GM19193 (cell line): ENCODE data around the gene TBC1D8.

Experiments
- POLR2A ChIP-seq: IDR thresholded peaks from 4 replicates; pipeline ENCODE4 v1.6.1; 2011; ENCODE audit not compliant: insufficient read depth, insufficient read length; ENCODE audit errors: extremely low read depth

Gene TBC1D8

DNA sequence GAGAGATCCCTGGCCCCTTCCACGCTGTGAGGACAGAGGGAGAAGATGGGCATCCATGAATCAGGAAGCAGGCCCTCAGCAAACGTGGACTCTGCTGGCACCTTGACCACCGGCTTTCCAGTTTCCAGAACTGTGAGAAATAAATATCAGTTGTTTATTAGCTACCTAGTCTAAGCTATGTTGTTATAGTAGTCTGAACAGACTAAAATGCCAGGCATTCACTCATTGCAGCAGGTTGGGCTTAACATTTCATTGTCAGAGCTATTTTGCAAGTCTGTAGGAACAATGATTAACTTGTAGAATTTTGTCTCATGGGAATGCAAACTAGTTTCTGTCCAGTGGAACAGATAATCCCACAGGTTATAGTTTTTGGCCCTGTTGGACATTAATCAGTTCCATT is 24.8 kb upstream of the TBC1D8 start:
- TF ChIP-seq POLR2A: no peak

DNA sequence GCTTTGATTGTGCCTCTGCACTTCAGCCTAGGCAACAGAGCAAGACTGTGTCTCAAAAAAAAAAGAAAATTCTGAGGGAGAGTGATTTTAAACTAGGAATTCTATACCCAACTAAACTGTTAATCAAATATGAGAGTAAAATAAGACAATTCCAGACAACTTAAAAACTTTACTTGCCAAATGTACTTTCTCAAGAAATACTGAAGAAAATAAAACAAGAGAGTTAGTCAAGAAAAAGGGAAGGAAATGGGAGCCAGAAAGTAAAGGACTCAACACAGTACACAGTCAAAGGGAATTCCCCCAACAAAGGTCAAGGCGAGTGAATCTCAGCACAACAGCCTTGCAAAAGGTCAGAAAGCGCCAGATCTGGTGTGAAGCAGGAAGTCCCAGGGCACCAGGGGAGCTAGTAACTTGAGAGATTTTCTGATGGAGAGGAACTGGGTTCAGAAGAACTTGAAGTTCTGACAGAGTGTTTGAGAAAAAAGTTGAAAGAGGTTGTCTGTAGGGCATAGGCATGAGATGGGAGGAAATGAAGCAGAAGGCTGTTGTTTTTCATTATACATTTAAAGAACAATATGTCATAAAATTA is 22.6 kb upstream of the TBC1D8 start:
- no peak for TF ChIP-seq POLR2A

DNA sequence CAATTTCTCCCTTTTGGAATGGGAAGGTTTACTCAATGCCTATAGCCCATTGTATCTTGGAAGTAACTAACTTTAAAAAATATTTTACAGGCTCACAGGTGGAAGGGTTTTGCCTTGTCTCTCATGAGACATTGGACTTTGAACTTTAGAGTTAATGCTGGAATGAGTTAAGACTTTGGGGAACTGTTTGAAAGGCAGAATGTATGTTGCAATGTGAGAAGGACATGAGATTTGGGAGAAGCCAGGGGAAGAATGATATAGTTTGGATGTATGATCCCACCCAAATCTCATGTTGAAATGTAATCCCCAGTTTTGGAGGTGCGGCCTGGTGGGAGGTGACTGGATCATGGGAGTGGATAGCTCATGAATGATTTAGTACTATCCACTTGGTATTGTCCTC is 17.5 kb upstream of the TBC1D8 start:
- TF ChIP-seq POLR2A: no peak

DNA sequence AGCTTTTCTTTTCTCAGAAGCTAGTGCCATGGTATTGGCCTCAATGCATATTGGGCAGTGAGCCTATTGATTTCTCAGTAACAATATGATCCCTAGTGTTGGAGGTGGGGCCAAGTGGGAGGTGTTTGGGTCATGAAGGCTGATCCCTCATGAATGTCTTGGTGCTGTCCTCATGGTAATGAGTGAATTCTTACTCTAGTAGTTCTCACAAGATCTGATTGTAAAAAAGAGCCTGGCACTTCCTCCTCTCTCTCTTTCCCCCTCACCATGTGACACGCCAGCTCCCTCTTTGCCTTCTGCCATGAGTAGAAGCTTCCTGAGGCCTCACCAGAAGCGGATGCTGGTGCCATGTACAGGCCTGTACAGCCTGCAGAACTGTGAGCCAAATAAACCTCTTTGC is 12.8 kb upstream of the TBC1D8 start:
- TF ChIP-seq POLR2A: no peak

DNA sequence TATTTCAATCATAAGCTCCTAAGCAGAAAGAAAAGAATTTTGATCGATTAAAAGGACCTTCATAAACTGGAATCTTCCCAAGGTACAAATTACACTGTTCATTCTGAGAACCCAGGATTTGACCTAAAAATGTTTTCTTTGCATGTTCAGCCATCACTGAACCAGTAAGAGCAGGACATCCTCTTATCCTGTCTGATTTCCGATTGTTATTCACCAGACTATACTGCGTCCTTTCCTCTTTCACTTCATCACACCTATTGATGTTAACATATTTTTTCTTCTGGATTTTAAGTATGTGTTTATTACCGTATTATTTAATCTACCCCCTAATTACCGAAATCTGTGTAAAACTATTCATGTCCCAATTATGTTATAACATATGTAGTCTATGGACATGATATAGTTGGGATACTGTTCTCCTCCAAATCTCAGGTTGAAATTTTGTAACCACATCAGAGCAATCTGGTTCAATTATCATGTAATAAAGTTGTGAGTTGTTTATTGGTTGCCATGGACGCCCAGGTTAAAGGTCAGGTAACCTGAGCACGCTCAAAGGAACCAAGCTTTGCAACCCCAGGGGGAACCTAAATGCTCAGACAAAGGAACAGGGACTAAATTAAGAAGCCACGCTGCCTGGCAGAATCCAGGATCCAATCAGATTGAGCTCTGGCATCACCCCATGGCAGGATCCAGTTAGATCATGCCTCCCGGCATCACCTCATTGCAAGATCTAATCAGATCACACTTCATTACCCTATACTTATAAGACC is 11.6 kb upstream of the TBC1D8 start:
- TF ChIP-seq POLR2A: no peak

DNA sequence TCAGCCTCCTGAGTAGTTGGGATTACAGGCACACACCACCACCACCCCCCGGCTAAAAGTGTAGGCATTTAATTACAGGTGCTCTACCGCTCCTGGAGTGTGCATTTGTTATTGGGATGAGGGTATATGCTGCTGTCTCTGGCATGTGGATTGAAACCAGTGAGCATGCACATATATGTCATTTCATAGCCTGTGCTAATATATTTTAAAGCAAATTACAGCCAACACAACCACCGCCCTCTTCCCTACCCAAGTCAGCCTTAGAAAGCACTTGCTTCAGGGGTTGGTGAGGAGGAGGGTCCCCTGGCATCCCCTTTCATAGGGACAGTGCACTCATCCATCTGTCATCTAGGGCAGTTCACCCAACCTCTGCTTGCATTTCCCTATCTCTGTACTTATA is 10.5 kb upstream of the TBC1D8 start:
- no peak for TF ChIP-seq POLR2A

DNA sequence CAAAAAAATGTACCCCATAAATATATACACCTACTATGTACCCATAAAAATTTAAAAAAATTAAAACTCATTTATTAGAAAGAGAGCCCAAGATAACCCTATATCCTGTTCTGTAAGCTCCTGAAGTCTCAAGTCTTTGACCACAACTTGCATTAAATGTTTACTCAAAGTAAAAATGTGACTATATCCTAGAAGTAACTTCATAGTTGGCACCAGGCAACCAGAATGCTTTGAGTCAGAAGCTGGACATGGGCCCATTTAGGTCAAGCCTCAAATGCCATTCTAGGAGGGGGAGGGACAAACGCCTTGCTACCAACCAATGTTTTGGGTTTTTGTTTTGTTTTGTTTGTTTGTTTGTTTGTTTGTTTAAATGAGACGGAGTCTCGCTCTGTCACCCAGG is 9.3 kb upstream of the TBC1D8 start:
- no peak for TF ChIP-seq POLR2A

DNA sequence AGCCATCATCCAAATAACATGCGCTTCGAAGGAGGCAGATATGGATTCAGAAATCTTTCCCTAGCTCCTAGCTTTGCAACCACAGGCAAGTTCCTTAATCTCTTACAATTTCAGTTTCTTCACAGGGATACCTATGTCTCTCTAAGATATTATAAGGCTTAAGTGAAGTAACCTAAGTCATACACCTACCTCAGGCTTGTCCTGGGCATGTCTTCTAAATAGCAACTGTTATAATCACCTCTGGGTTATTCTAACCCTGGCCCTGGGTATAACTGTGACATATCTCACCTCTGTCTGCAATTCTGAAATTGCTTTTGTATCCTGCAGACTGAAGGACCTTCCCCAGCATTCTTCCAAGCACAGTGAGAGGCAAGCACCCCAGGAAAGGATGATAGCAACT is 8.3 kb upstream of the TBC1D8 start:
- no peak for TF ChIP-seq POLR2A

DNA sequence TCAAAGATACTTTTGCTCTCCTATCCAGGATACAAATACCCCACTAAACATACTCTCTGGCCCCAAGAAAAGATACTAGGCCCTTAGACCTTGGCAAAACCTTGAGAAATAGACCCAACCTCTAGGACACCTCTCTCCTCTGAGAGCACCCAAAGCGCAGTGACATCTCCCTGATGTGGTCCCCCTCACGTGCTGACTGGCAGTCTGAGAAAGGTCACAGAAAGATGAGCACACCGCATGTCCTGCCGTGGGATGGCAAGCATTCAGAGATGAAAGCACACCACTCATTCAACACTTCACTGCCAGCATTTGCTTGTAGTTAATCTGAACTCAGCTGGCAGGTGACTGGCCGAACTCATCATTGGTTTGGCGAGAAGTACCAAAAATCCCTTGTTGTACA is 6.1 kb upstream of the TBC1D8 start:
- TF ChIP-seq POLR2A: no peak

DNA sequence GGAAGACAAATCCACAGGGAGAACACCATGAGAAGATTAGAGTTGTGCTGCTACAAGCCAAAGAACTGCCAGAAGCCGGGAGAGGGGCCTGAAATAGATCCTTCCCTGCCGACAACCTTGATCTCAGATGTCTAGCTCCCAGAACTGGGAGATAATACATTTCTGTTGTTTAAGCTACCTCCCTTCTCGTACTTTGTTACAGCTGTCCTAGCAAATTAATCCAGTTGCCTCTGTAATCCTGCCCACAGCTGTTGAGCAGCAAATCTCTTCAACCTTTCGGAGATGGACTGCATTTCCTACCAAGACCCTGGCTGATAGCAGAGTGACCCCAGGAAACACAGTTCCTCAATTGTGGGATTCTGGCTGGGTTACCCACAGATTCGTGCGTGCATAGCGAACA is 2.6 kb upstream of the TBC1D8 start:
- no peak for TF ChIP-seq POLR2A

DNA sequence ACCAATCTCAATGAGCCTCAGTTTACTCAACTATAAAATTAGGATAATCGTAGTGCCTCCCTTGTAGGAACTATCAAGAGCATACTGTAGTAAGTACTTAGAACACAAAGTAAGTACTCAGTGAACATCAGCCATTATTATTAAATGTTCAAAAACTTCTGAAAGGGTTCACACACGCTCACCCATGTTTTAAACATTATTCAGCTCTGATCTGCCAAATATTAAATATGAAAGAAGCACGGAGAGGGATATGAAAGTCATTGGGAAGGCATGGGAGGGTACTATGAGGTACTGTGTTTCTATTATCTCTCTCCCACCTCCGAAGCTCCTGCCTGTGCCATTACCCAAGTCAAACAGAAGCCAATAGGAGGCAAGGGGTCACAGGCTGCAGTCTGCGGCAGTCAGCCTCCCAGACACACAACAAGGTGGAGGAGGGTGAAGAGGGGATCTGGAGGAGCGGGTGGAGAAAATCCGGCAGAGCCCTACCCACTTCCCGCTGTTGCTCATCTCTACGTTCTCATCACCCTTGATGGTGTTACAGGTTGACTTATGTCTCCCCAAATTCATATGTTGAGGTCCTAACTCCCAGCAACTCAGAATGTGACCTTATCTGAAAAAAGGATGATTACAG is 2.0 kb upstream of the TBC1D8 start:
- no peak for TF ChIP-seq POLR2A

DNA sequence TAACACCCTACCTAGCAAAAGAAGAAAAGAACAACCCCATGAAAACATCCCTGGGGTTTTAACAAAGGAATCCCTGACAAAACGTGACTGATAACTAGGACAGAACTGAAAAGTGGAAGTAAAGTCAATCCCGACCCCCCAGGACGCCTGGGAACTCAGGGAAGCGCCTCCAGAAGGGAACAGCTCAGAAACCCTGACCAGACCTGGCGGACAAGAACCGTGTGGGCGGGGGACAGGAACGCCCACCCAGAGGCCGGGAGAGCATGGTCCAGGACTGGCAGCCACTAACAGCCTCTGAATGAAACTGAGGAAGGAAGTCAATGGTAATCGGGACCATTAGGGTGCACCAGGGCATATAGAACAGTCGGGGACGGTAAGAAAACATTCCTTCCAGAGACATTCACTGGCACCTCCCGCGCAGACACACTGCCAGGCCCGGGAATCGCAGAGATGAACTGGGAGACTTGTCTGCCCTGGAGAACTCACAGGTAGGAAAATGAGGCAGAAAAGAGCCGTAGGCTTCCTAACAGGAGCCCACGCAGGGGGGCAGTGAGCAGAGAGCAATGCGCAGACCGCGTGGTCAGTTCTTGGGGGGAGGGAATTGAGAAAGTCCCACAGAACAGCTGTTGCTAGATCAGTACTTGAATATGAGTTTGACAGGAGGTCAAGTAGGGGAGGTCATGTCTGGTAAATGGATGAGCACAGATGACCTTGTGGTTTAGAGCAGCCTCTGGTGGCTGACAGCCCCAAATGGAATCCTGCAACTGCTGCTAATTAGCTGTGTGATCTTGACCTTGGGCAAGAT is 1.3 kb upstream of the TBC1D8 start:
- TF ChIP-seq POLR2A: no peak

DNA sequence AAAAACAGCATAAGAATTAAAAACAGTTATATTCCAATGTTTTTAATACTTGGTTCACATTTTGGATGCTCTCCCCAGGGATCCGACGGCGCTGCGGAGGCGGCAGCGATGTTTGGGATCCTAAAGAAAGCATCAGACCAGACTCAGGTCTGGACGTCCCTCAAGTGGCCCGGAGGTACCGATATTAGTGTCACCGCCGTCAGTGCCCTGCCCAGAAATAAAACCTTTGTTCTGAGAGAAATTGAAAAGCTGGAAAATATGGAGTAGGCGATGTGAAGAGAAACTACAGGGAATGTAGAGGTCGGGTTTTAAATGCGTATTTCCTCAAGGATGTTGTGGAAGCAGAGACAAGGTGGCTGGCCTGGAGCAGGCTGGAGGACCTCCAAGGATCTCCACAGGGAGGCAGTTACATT is 683 bp upstream of the TBC1D8 start:
- no peak for TF ChIP-seq POLR2A

DNA sequence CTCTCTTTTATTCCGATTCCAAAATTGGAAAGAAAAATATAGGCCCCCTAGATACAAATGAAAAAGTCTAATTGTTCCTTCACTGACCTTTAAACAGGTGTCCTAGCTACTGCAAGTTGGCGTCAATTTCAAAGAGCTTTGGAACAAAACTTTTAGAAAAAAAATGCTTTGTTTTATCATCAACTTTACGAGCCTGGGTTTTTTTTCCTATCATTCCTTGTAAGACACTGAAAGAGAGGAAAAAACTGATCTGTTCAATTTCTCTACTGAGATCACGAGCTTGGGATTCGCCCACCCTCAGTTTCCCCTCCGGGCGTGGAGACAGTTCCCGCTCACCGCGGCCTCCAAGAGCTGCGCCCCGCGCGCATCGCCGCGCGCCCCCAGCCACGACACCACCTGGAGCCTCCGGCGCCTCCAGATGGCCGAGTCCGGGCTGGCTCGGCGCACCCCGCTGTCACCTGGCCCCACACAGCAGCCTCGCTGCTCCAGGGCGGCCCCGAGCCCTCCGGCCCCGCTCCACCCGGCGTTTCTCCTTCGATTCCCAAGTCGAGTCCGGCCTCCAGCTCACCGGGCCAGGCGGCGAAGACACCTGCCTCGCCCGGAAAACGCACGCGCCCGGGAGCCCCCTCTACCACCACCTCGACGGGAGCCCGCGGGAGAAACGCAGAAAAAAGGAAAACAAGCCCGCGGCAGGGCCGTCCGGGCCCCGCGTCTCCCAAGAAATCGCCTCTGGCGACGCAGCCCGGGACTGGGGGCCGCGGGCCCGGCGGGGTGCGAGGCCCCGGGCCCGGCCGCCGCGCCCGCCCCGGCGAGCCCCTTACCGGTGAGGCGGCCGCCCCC is 656 bp downstream of the TBC1D8 start:
- no peak for TF ChIP-seq POLR2A
